Gastroesophageal sphincter (tissue), 3 donors: ENCODE data around the gene CDHR4.

Source experiments
- CTCF ChIP-seq, 4 experiments: fragments of 200-600 bp in 2 of 4; fragments of 450-650 bp in 2 of 4; sonication (generic) in 1 of 4; IDR thresholded peaks; one replicate each; pipeline ENCODE4 v1.5.1; 2017 to 2019; ENCODE audit warnings: antibody characterized with exemption in 4 of 4, mild to moderate bottlenecking in 2 of 4, moderate library complexity in 2 of 4
- POLR2A ChIP-seq, 2 donors: fragments of 450-650 bp; IDR thresholded peaks; one replicate each; pipeline ENCODE4 v1.6.1; 2017; ENCODE audit warnings: antibody characterized with exemption in 2 of 2, mild to moderate bottlenecking in 2 of 2, moderate library complexity in 1 of 2
- POLR2AphosphoS5 ChIP-seq: sonication (generic); formaldehyde crosslinking; IDR thresholded peaks from one replicate; pipeline ENCODE4 v1.6.1; 2017; ENCODE audit warnings: antibody characterized with exemption

- TF ChIP-seq POLR2A (IDR thresholded peaks at IDR 0.05) (no peak), POLR2AphosphoS5 (no peak), CTCF (IDR thresholded peaks at IDR 0.05) (no peak)
These were observed 20.2 kb downstream of the CDHR4 start for GRCh38 chr3:49779358-49780079.
